ENCODE measurements around the gene TSHZ2. TPM values are rescaled to one million over a fixed set of nuclear protein-coding genes. Genes with fewer than 3 reads are reported as not detected.

TSHZ2 gene
- total RNA-seq, 1 donor: 3.6 TPM

DNA sequence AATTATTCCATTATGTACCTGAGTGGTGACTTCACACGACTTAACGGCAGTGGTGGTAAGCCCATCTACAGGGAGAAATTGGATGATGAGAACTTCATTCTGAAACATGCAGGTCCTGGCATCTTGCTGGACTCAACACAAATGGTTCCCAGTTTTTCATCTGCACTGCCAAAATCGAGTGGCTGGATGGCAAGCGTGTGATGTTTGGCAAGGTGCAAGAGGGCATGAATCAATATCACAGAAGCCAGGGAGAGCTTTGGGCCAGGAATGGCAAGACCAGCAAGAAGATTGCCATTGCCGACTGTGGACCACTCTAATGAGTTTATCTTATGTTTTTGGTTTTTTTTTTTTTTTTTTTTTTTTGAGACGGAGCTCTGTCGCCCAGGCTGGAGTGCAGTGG, 449.2 kb downstream of the TSHZ2 start:
- H3K9me3 ChIP-seq (ENCODE audit: low read depth, low read length): no peaks in the 10 kb centered on the region
- TF ChIP-seq, protein P1, sequence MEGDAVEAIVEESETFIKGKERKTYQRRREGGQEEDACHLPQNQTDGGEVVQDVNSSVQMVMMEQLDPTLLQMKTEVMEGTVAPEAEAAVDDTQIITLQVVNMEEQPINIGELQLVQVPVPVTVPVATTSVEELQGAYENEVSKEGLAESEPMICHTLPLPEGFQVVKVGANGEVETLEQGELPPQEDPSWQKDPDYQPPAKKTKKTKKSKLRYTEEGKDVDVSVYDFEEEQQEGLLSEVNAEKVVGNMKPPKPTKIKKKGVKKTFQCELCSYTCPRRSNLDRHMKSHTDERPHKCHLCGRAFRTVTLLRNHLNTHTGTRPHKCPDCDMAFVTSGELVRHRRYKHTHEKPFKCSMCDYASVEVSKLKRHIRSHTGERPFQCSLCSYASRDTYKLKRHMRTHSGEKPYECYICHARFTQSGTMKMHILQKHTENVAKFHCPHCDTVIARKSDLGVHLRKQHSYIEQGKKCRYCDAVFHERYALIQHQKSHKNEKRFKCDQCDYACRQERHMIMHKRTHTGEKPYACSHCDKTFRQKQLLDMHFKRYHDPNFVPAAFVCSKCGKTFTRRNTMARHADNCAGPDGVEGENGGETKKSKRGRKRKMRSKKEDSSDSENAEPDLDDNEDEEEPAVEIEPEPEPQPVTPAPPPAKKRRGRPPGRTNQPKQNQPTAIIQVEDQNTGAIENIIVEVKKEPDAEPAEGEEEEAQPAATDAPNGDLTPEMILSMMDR (IDR thresholded peaks at IDR 0.05; ENCODE audit: extremely low read depth, low read depth, low read length): no peak
- H3K4me3 ChIP-seq (ENCODE audit: insufficient read depth, low read length): no peak overlapping the region
- no peak for DNase-seq (ENCODE audit: insufficient read length, low spot score, missing footprints)
- no peaks in the 10 kb centered on the region for H3K79me2 ChIP-seq (ENCODE audit: insufficient read depth, low read length)
- no peak overlapping the region for H3K4me2 ChIP-seq (ENCODE audit: insufficient read depth, low read length)
- H4K20me1 ChIP-seq (ENCODE audit: insufficient read depth, low read length): no peaks in the 10 kb centered on the region
- H3K36me3 ChIP-seq (ENCODE audit: insufficient read depth, low read length): no peaks in the 10 kb centered on the region
- no peaks in the 10 kb centered on the region for H3K4me1 ChIP-seq (ENCODE audit: insufficient read depth, low read length)
- no peaks in the 10 kb centered on the region for H3K27me3 ChIP-seq (ENCODE audit: insufficient read depth, low read length)
- no peak overlapping the region for H3K27ac ChIP-seq (ENCODE audit: low read depth, low read length)
- H2AFZ ChIP-seq (ENCODE audit: low read length): no peak overlapping the region

DNA sequence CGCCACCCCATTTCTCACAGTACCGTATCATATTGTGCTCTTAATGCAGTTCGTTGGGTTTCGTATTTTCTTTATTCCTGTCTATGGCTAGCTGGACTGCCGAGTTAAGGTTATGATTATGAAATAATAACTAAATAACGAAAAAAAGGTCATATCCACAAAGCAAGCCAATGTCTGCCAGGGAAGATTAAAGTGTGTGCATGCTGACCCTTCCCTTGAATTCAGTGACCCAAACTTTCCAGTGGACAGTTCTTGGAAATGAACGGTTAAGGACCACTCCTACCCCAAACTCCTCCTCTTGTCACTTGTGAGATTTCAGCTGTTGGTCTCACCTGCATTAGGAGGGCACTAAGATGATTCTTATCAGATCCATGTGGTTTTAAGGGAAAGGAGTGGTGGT, 449.9 kb downstream of the TSHZ2 start:
- H2AFZ ChIP-seq (ENCODE audit: low read length): no peak overlapping the region
- TF ChIP-seq, protein P1 (IDR thresholded peaks at IDR 0.05; ENCODE audit: extremely low read depth, low read depth, low read length): no peak
- H3K4me2 ChIP-seq (ENCODE audit: insufficient read depth, low read length): no peak overlapping the region
- no peaks in the 10 kb centered on the region for H3K79me2 ChIP-seq (ENCODE audit: insufficient read depth, low read length)
- no peaks in the 10 kb centered on the region for H3K36me3 ChIP-seq (ENCODE audit: insufficient read depth, low read length)
- no peaks in the 10 kb centered on the region for H4K20me1 ChIP-seq (ENCODE audit: insufficient read depth, low read length)
- no peaks in the 10 kb centered on the region for H3K27me3 ChIP-seq (ENCODE audit: insufficient read depth, low read length)
- H3K9me3 ChIP-seq (ENCODE audit: low read depth, low read length): no peaks in the 10 kb centered on the region
- H3K4me3 ChIP-seq (ENCODE audit: insufficient read depth, low read length): no peak overlapping the region
- H3K27ac ChIP-seq (ENCODE audit: low read depth, low read length): no peak overlapping the region
- DNase-seq (ENCODE audit: insufficient read length, low spot score, missing footprints): no peak
- no peaks in the 10 kb centered on the region for H3K4me1 ChIP-seq (ENCODE audit: insufficient read depth, low read length)

DNA sequence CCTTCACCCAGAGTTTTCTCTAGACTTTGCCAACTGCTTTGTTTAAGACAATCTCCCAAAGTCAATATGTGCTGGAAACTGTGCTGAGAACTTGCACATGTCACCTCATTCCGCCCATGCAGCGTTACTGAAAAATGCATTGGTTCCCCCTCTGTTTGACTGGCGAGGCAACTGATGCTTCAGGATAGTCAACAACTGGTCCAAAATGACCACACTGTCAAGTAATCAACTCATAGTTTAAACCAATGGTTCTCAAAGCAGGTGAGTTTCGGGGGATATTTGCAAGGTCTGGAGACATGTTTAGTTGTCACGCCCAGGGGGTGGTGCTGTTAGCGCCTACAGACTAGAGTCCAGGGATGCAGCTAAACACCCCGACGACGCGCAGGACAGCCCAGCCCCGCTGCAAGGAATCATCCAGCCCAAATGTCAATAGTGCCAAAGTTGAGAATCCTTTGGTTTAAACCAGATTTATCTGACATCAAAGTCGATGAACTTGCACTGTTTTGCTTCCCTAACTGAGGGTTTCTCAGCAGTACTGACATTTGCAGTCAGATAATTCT, 451.5 kb downstream of the TSHZ2 start:
- DNase-seq (ENCODE audit: insufficient read length, low spot score, missing footprints): no peak
- no peaks in the 10 kb centered on the region for H3K36me3 ChIP-seq (ENCODE audit: insufficient read depth, low read length)
- no peak overlapping the region for H3K27ac ChIP-seq (ENCODE audit: low read depth, low read length)
- no peaks in the 10 kb centered on the region for H4K20me1 ChIP-seq (ENCODE audit: insufficient read depth, low read length)
- no peak overlapping the region for H3K4me3 ChIP-seq (ENCODE audit: insufficient read depth, low read length)
- TF ChIP-seq, protein P1 (IDR thresholded peaks at IDR 0.05; ENCODE audit: extremely low read depth, low read depth, low read length): no peak
- H3K4me1 ChIP-seq (ENCODE audit: insufficient read depth, low read length): no peaks in the 10 kb centered on the region
- H3K4me2 ChIP-seq (ENCODE audit: insufficient read depth, low read length): no peak overlapping the region
- H3K27me3 ChIP-seq (ENCODE audit: insufficient read depth, low read length): no peaks in the 10 kb centered on the region
- no peaks in the 10 kb centered on the region for H3K79me2 ChIP-seq (ENCODE audit: insufficient read depth, low read length)
- H2AFZ ChIP-seq (ENCODE audit: low read length): no peak overlapping the region
- H3K9me3 ChIP-seq (ENCODE audit: low read depth, low read length): no peaks in the 10 kb centered on the region

DNA sequence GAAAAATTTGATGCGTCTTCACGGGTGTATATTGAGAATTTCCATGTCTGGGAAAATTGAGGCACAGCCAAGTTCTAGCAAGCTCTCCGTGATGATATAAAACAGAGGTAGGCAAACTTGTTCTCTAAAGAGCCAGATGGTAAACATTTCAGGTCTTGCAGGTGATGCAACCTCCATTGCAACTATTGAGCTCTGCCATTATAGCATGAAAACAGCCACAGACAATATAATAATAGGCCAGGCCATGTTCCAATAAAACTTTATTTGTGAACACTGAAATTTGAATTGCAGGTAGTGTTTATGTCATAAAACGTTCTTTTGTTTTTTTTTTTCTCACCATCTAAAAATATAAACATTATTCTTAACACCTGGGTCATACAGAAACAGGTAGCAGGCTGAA, 453.3 kb downstream of the TSHZ2 start:
- H3K4me3 ChIP-seq (ENCODE audit: insufficient read depth, low read length): no peak overlapping the region
- H3K79me2 ChIP-seq (ENCODE audit: insufficient read depth, low read length): no peaks in the 10 kb centered on the region
- no peak overlapping the region for H2AFZ ChIP-seq (ENCODE audit: low read length)
- H3K9me3 ChIP-seq (ENCODE audit: low read depth, low read length): no peaks in the 10 kb centered on the region
- H4K20me1 ChIP-seq (ENCODE audit: insufficient read depth, low read length): no peaks in the 10 kb centered on the region
- DNase-seq (ENCODE audit: insufficient read length, low spot score, missing footprints): no peak
- no peak overlapping the region for H3K27ac ChIP-seq (ENCODE audit: low read depth, low read length)
- no peaks in the 10 kb centered on the region for H3K36me3 ChIP-seq (ENCODE audit: insufficient read depth, low read length)
- no peaks in the 10 kb centered on the region for H3K27me3 ChIP-seq (ENCODE audit: insufficient read depth, low read length)
- no peak overlapping the region for H3K4me2 ChIP-seq (ENCODE audit: insufficient read depth, low read length)
- TF ChIP-seq, protein P1 (IDR thresholded peaks at IDR 0.05; ENCODE audit: extremely low read depth, low read depth, low read length): no peak
- H3K4me1 ChIP-seq (ENCODE audit: insufficient read depth, low read length): no peaks in the 10 kb centered on the region
